ENCODE measurements around the gene GPR37.

GPR37 gene

GRCh38 chr7:124780056-124780455 lies 14.5 kb upstream of the GPR37 start:
- DNase-seq, result no peak

- DNase-seq, result no peak
These were observed 14.0 kb upstream of the GPR37 start for GRCh38 chr7:124779620-124780019.

GRCh38 chr7:124779194-124779593 lies 13.6 kb upstream of the GPR37 start:
- DNase-seq, result no peak

GRCh38 chr7:124777268-124777667 lies 11.7 kb upstream of the GPR37 start:
- DNase-seq, result no peak

- no peak for DNase-seq
These were observed 10.6 kb upstream of the GPR37 start for GRCh38 chr7:124776153-124776552.

GRCh38 chr7:124775422-124775821 lies 9.8 kb upstream of the GPR37 start:
- DNase-seq, result no peak

- no peak for DNase-seq
These were observed 8.3 kb upstream of the GPR37 start for GRCh38 chr7:124773938-124774337.

- DNase-seq, result no peak
These were observed 7.7 kb upstream of the GPR37 start for GRCh38 chr7:124773339-124773738.

- DNase-seq, result no peak
These were observed 3.5 kb upstream of the GPR37 start for GRCh38 chr7:124769136-124769535.

- no peak for DNase-seq
These were observed 2.9 kb upstream of the GPR37 start for GRCh38 chr7:124768525-124768924.

GRCh38 chr7:124764847-124765400 lies 668 bp downstream of the GPR37 start:
- DNase-seq, result no peak

- no peak for DNase-seq
These were observed 1.3 kb downstream of the GPR37 start for GRCh38 chr7:124764051-124764846.

GRCh38 chr7:124762611-124763143 lies 2.9 kb downstream of the GPR37 start:
- no peak for DNase-seq

GRCh38 chr7:124761164-124761715 lies 4.4 kb downstream of the GPR37 start:
- no peak for DNase-seq

GRCh38 chr7:124758327-124758726 lies 7.3 kb downstream of the GPR37 start:
- DNase-seq, result no peak

- no peak for DNase-seq
These were observed 10.9 kb downstream of the GPR37 start for GRCh38 chr7:124754576-124755268.

- no peak for DNase-seq
These were observed 13.3 kb downstream of the GPR37 start for GRCh38 chr7:124752310-124752709.

GRCh38 chr7:124751027-124751426 lies 14.6 kb downstream of the GPR37 start:
- DNase-seq, result no peak

- no peak for DNase-seq
These were observed 18.5 kb downstream of the GPR37 start for GRCh38 chr7:124747072-124747471.

- no peak for DNase-seq
These were observed 27.0 kb downstream of the GPR37 start for GRCh38 chr7:124738639-124739038.

- DNase-seq, result no peak
These were observed 27.8 kb downstream of the GPR37 start for GRCh38 chr7:124737760-124738300.

- no peak for DNase-seq
These were observed 37.0 kb downstream of the GPR37 start for GRCh38 chr7:124728610-124729009.

GRCh38 chr7:124724507-124725192 lies 40.9 kb downstream of the GPR37 start:
- DNase-seq, result no peak

Measured in NCI-H1694 (cell line).